Hepatocyte (in vitro differentiated cells): ENCODE results near the gene PRKAB1. TPM values are rescaled to one million over a fixed set of nuclear protein-coding genes. Genes with fewer than 3 reads are reported as not detected.

Source experiments
- DNase-seq: peaks from one replicate; pipeline ENCODE4 v3.0.0-alpha.2; 2016; ENCODE audit warnings: low spot score
- H2AFZ ChIP-seq: fragments of 200-600 bp; sonication (generic); 2 replicates; pipeline ENCODE4 v1.6.0; 2016; ENCODE audit warnings: antibody characterized with exemption, mild to moderate bottlenecking
- H3K27ac ChIP-seq: fragments of 200-600 bp; sonication (generic); 2 replicates; pipeline ENCODE4 v1.5.1; 2016; ENCODE audit warnings: mild to moderate bottlenecking
- H3K27me3 ChIP-seq: fragments of 200-600 bp; sonication (generic); 2 replicates; pipeline ENCODE4 v1.6.1; 2016
- H3K36me3 ChIP-seq: fragments of 200-600 bp; sonication (generic); replicated peaks from 2 replicates; pipeline ENCODE4 v1.5.1; 2016; ENCODE audit warnings: low read depth; ENCODE audit not compliant: insufficient read depth
- H3K4me1 ChIP-seq: fragments of 200-600 bp; sonication (generic); 2 replicates; pipeline ENCODE4 v1.5.1; 2016; ENCODE audit warnings: mild to moderate bottlenecking, moderate library complexity; ENCODE audit not compliant: insufficient read depth
- H3K4me2 ChIP-seq: fragments of 200-600 bp; sonication (generic); 2 replicates; pipeline ENCODE4 v1.6.0; 2016
- H3K4me3 ChIP-seq: fragments of 200-600 bp; sonication (generic); 2 replicates; pipeline ENCODE4 v1.5.1; 2016; ENCODE audit warnings: mild to moderate bottlenecking
- H3K79me2 ChIP-seq: fragments of 200-600 bp; sonication (generic); 2 replicates; pipeline ENCODE4 v1.6.0; 2017; ENCODE audit warnings: mild to moderate bottlenecking
- H3K9me2 ChIP-seq: fragments of 200-600 bp; sonication (generic); replicated peaks from 2 replicates; pipeline ENCODE4 v1.6.0; 2017; ENCODE audit warnings: mild to moderate bottlenecking; ENCODE audit not compliant: insufficient read depth
- H3K9me3 ChIP-seq: fragments of 200-600 bp; sonication (generic); 2 replicates; pipeline ENCODE4 v1.5.1; 2016; ENCODE audit warnings: low read depth, mild to moderate bottlenecking
- H4K20me1 ChIP-seq: fragments of 200-600 bp; sonication (generic); 2 replicates; pipeline ENCODE4 v1.6.0; 2016; ENCODE audit warnings: mild to moderate bottlenecking; ENCODE audit not compliant: insufficient read depth, poor library complexity, severe bottlenecking
- EZH2 ChIP-seq: fragments of 200-600 bp; sonication (generic); IDR thresholded peaks from 2 replicates; pipeline ENCODE4 v1.6.1; 2016; ENCODE audit warnings: antibody characterized with exemption, mild to moderate bottlenecking, borderline replicate concordance
- EZH2phosphoT487 ChIP-seq: fragments of 200-600 bp; sonication (generic); IDR thresholded peaks from one replicate; pipeline ENCODE4 v1.6.1; 2018; ENCODE audit warnings: antibody characterized with exemption, mild to moderate bottlenecking, low read depth, moderate library complexity; ENCODE audit not compliant: unreplicated experiment, severe bottlenecking
- WGBS: methylation state at CpG from one replicate; pipeline ENCODE4 v1.1.6; 2016; ENCODE audit warnings: low lambda C conversion rate; ENCODE audit errors: missing lambda C conversion rate; 5-methylcytosine and 5-hydroxymethylcytosine counted together
- polyA plus RNA-seq: library from polyadenylated mRNA; unstranded; fragments of >200 nt; fragmentation: Nextera tagmentation; extraction: Ambion mirVana; gene quantifications from 2 replicates; pipeline ENCODE4 v1.2.1, GENCODE V29; 2016
- total RNA-seq: library from RNA; depleted of rRNA; stranded (reverse); fragments of >200 nt; gene quantifications from 2 replicates; pipeline ENCODE4 v1.2.3, GENCODE V29; 2014
- TF ChIP-seq, protein P1 (sequence below): fragments of 200-600 bp; sonication (generic); IDR thresholded peaks from 2 replicates; pipeline ENCODE4 v1.5.1; 2016; ENCODE audit warnings: antibody characterized with exemption, mild to moderate bottlenecking; ENCODE audit not compliant: poor library complexity

The PRKAB1 gene
- total and polyA plus RNA-seq, 2 experiments from 2014 or later, result 32.3 to 37.7 TPM

DNA sequence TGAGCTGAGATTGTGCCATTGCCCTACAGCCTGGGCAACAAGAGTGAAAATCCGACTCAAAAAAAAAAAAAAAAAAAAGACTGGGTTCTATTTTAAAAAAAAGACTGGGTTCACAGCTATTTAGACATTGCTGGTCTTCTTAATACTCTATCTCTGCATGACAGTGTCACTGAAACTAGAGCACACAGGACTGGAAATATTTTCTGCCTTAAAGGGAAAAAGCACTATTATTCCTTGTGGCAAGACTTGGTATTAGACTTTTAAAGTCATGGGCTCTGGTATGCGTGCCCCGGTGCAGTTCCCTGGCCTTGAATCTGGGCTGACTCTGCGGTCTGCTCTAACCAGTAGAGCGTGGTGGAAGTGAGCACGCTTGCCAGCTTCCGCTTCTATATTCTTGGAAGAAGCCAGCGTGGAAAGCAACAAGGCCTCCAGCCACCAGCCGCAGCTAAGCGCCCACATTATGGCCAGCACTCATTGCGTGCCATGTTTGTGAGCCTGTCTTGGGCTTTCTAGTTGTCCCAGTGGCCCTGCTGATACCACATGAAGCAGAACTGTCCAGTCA, 31.3 kb downstream of the PRKAB1 start:
- Histone ChIP-seq H3K4me2 (no peak overlapping the region), H3K27ac (no peak overlapping the region), H3K9me3 (no peaks in the 10 kb centered on the region), H3K27me3 (no peaks in the 10 kb centered on the region), H3K4me1 (peaks cover 6% of the 10 kb centered on the region), H3K9me2 (no peaks in the 10 kb centered on the region), H3K79me2 (no peaks in the 10 kb centered on the region), H3K4me3 (no peak overlapping the region), H2AFZ (no peak overlapping the region), H3K36me3 (no peaks in the 10 kb centered on the region), H4K20me1 (no peaks in the 10 kb centered on the region)
- TF ChIP-seq EZH2, result no peak
- TF ChIP-seq, protein P1, sequence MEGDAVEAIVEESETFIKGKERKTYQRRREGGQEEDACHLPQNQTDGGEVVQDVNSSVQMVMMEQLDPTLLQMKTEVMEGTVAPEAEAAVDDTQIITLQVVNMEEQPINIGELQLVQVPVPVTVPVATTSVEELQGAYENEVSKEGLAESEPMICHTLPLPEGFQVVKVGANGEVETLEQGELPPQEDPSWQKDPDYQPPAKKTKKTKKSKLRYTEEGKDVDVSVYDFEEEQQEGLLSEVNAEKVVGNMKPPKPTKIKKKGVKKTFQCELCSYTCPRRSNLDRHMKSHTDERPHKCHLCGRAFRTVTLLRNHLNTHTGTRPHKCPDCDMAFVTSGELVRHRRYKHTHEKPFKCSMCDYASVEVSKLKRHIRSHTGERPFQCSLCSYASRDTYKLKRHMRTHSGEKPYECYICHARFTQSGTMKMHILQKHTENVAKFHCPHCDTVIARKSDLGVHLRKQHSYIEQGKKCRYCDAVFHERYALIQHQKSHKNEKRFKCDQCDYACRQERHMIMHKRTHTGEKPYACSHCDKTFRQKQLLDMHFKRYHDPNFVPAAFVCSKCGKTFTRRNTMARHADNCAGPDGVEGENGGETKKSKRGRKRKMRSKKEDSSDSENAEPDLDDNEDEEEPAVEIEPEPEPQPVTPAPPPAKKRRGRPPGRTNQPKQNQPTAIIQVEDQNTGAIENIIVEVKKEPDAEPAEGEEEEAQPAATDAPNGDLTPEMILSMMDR, result no peak
- no peak for TF ChIP-seq EZH2phosphoT487
- no peak for DNase-seq
- 98% methylated on average over 11 of the region's 11 CpGs for WGBS

DNA sequence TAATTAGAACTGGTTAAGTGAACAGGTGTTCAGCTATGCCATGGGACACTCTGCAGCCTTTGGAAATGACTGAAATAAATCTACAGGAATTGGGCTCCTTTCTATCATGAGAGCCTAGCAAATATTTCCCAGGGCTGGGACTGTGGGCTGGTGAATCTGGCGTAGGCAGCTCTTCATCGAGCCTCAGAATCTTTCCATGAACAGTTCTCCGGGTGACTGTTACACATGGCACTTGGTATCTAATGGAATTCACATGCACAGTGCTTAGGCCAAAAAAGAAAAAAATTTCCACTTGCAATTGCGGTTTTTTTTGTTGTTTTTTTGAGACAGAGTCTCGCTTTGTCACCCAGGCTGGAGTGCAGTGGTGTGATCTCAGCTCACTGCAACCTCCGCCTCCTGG, 32.1 kb downstream of the PRKAB1 start:
- H3K27me3 ChIP-seq, result no peaks in the 10 kb centered on the region
- H3K36me3 ChIP-seq, result no peaks in the 10 kb centered on the region
- 97% methylated on average over 6 of the region's 6 CpGs for WGBS
- H3K9me2 ChIP-seq, result no peaks in the 10 kb centered on the region
- H3K27ac ChIP-seq, result no peak overlapping the region
- no peak for TF ChIP-seq EZH2
- TF ChIP-seq EZH2phosphoT487, result no peak
- TF ChIP-seq, protein P1, result no peak
- no peak overlapping the region for H2AFZ ChIP-seq
- H3K4me3 ChIP-seq, result no peak overlapping the region
- H4K20me1 ChIP-seq, result no peaks in the 10 kb centered on the region
- no peaks in the 10 kb centered on the region for H3K79me2 ChIP-seq
- H3K4me1 ChIP-seq, result no peaks in the 10 kb centered on the region
- no peaks in the 10 kb centered on the region for H3K9me3 ChIP-seq
- H3K4me2 ChIP-seq, result no peak overlapping the region
- no peak for DNase-seq

DNA sequence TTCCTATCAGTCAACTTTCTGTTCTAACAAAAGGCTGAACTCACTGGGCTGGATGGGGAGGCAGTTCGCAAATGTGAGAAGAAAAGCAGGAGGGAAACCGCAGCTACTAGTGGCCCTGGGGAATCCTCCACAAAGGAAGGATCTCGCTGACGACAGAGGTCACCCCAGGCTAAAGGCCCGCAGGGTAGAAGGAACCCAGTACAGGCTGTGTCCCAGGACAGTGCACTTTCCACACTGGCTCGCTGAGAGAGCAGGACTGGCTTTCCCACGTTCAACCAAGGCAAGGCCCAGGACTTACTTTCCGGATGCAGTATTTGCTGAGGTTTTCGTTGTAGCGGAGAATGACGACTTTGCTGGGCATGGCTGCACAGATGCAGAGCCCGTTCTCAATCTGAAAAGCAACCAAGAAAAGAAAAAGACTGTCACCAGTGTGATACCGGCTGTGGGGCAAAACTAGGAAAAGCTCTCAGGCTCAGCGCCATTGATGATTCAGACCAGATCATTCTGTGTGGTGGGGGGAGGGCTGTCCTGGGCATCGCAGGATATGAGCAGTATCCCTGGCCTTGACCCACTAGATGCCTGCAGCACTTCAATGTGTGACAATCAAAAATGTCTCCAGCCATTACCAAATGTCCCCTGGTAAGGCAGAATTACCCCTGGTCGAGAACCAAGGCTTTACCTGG, 36.3 kb downstream of the PRKAB1 start:
- H3K9me3 ChIP-seq, result no peaks in the 10 kb centered on the region
- no peak overlapping the region for H3K27ac ChIP-seq
- H2AFZ ChIP-seq, result no peak overlapping the region
- no peaks in the 10 kb centered on the region for H3K27me3 ChIP-seq
- no peaks in the 10 kb centered on the region for H3K79me2 ChIP-seq
- no peak overlapping the region for H3K4me2 ChIP-seq
- no peaks in the 10 kb centered on the region for H3K4me1 ChIP-seq
- WGBS, result 98% methylated on average over 16 of the region's 16 CpGs
- no peak overlapping the region for H3K4me3 ChIP-seq
- no peaks in the 10 kb centered on the region for H3K9me2 ChIP-seq
- no peak for DNase-seq
- H3K36me3 ChIP-seq, result no peaks in the 10 kb centered on the region
- no peak for TF ChIP-seq EZH2phosphoT487
- no peak for TF ChIP-seq EZH2
- TF ChIP-seq, protein P1, result no peak
- no peaks in the 10 kb centered on the region for H4K20me1 ChIP-seq
